SH-SY5Y (cell line): ENCODE data around the gene PITPNM3.

Source experiments
- GATA2 ChIP-seq: IDR thresholded peaks from 2 replicates; pipeline ENCODE4 v1.6.1; 2011; ENCODE audit warnings: mild to moderate bottlenecking, low read depth, low read length
- GATA3 ChIP-seq: IDR thresholded peaks from 2 replicates; pipeline ENCODE4 v1.6.1; 2011; ENCODE audit warnings: low read depth, mild to moderate bottlenecking, low read length, moderate library complexity

GRCh38 chr17:6425407-6425806 is 130.9 kb downstream of the PITPNM3 start:
- no peak for TF ChIP-seq GATA2
- TF ChIP-seq GATA3, result no peak
